GM08714 (cell line): Measurements from ENCODE around the gene BEST3.

Source experiments
- H3K4me3 ChIP-seq: fragments of 200-500 bp; sonication (Bioruptor generic); 2 replicates; pipeline ENCODE4 v1.5.1; 2014; ENCODE audit warnings: mild to moderate bottlenecking, low read length, inconsistent platforms
- ZNF274 ChIP-seq: IDR thresholded peaks from 2 replicates; pipeline ENCODE4 v1.6.1; 2012; ENCODE audit warnings: mild to moderate bottlenecking, low read depth, low read length

BEST3 gene

GRCh38 chr12:69698769-69699540, at the start of gene BEST3:
Gene BEST3 (minus strand): TSS chr12:69699303. CDS start chr12:69697798, 1,505 bp downstream.
- TF ChIP-seq ZNF274 = no peak
- H3K4me3 ChIP-seq = no peak within 1 kb of the TSS

GRCh38 chr12:69744109-69744508, 45.0 kb upstream of the BEST3 start:
- no peak overlapping the region for H3K4me3 ChIP-seq
- TF ChIP-seq ZNF274 = no peak

DNA sequence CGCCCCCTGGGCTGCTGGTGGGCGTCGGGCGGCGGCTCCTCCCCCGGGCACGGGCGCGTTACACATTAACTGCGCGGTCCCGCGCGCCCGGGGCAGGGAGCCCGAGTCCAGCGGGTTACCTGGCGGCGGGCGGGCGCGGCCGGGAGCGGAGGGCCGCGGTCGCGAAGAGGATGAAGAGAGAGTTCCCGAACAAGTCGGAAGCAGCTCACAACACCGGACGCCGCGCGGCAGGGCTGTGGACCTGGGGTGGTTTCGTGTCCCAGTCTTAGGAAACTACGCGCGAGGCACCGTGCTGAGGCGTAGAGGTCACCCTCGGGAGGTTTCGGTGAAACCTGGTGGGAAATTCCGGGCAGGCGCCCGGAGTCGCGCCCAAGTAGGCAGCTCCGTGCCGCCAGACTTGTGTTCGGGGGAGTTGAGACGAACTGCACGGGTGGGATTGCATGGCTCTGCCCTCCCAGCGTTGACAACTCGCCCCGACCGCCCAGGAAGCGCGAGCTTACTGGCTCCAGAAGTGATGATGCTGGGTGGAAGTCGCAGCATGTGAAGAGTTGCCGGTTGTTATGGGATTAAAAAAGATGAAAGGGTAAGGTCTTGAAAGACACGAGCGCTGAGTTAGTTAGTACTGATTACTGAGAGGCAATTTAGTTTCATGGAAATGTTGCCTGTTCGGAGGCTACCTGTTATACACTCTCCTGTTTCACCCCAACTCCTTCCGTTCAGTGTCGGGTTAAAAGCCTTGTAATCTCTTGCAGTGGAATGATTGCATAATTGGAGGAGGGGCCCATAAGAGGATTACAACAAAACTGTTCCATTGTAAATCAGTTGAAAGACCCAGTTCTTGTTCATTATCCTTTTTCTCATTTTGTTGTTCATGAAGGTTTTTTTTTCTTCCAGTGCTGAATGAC, 40.4 kb upstream of the BEST3 start:
- TF ChIP-seq ZNF274 = no peak
- peak overlapping the region; percentile 76 for H3K4me3 ChIP-seq

- H3K4me3 ChIP-seq = peak within 1 kb of the TSS; percentile 76
- TF ChIP-seq ZNF274 = no peak
Observed at GRCh38 chr12:69738351-69739286, 39.5 kb upstream of the BEST3 start, which contains the start of gene RAB3IP. Gene RAB3IP (plus strand): TSS chr12:69738860. CDS start chr12:69755409, 16,549 bp downstream.

GRCh38 chr12:69733638-69734037, 34.5 kb upstream of the BEST3 start:
- no peak overlapping the region for H3K4me3 ChIP-seq
- no peak for TF ChIP-seq ZNF274

DNA sequence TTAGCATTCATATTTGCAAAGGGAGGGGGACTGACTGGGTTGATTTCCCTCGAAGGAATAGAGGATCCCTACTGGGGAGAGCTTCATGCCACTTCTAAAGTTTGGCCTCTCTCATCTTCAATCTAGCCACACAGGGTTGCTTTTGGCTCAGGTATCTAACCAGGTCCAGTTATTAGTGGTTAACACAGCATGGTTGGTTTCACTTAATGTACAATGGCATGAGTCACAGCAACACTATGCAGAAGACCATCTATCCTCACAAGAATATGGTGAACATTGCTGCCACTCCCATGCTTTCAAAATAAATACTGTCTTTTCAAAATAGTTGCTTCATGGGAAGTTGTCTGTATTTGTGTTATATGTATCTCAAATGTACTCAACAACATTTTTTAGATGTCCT, 33.0 kb upstream of the BEST3 start:
- H3K4me3 ChIP-seq = no peak overlapping the region
- no peak for TF ChIP-seq ZNF274

- no peak for TF ChIP-seq ZNF274
- no peak overlapping the region for H3K4me3 ChIP-seq
Observed at GRCh38 chr12:69726922-69727321, 27.8 kb upstream of the BEST3 start.

DNA sequence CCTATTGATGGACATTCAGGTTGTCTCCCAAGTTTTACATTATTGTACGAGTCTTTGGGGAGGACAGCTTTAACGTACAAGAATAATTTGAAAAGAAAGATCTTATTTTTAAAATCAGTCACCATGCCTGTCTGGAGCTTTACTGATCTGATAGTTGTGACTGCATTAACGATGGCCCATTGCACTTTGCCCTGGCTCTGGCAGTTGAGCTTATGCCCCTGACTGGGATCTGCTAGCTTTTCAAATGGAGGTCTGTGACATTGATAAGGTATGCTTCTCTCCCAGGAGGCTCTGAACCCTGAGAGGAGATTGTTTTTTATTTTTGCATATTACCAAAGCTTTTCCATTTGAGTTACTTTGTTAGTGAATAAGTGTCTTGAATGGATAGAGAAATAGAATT, 21.6 kb upstream of the BEST3 start:
- no peak for TF ChIP-seq ZNF274
- no peak overlapping the region for H3K4me3 ChIP-seq

DNA sequence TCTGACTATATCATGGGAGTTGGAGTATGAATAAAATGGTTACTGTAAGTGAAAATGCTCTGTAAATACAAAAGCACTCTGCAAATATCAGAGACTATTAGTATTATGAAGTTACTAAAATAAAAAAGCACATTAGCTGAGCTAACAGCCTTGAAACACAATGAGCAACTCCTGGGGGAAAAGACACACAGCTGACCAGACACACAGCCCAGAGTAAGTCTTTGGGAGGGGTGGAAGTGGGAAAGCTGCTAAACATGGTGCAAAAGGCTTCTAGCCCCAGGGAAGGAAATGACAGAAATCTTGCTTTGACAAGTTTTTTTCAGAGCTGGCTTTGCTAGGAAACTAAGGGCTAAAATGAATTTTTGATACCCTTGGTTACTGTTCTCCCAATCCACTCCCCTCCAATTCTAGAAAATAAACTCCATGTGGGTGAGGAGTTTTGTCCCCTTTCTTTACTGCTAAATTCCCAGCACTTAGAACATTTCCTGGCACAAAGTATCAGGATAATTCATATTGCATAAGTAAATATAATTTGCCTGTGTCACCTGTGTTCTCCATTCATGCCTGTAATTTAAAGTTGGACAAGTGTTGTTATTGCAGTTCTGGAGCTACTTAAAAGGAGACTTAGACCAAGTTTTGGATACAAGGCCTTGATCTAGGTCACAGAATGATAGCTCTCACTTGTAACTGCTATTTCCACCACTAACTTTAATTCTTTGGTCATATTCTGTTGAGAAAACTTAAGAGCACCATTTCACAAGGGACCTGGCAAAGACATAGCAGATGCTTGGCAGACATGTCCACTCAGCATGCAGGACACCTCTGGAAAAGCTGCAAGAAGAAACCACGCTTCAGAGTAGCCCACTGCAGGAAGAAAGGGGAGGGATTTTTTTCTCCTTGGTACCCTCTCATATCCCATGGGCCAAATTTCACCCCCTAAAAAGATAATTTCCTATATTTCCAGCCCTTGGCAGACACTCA, 20.5 kb upstream of the BEST3 start:
- H3K4me3 ChIP-seq = no peak overlapping the region
- no peak for TF ChIP-seq ZNF274

- no peak for TF ChIP-seq ZNF274
- no peak overlapping the region for H3K4me3 ChIP-seq
Observed at GRCh38 chr12:69714542-69714941, 15.4 kb upstream of the BEST3 start.

- no peak for TF ChIP-seq ZNF274
- H3K4me3 ChIP-seq = no peak overlapping the region
Observed at GRCh38 chr12:69712826-69713225, 13.7 kb upstream of the BEST3 start.

DNA sequence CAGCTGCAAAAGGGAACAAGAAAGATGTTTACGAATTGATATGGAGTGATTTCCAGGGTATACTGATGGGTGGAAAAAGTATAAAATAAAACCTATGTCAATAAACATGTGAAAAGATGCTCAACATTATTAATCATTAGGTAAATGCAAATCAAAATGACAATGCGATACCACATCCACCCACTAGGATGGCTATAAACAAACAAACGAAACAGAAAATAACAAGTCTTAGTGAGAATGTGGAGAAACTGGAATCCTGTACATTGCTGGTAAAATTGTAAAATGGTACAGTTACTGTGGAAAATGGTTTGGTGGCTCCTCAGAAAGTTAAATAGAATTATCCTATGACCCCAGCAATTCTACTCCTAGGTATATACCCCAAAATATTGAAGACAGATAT, 9.5 kb upstream of the BEST3 start:
- no peak for TF ChIP-seq ZNF274
- H3K4me3 ChIP-seq = no peak overlapping the region

DNA sequence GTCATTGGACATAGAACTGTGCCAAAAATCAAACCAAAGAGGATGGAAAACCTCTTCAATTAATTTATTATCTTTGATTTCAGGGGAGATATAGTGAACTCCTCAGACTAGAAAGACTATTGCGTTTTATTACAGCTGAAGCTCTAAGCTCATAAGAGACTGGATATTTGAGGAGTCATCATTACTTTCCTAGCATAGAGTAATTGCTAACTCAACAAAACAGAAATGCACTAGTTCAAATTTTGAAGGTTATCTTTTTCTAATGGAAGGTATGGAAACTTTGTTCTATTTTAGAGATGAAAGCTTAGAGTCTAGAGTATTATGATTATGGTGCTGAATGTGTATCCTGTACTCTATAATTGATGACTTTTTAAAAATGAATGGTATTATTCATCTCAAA, 5.3 kb upstream of the BEST3 start:
- no peak for TF ChIP-seq ZNF274
- H3K4me3 ChIP-seq = no peak overlapping the region
